Activated B cell treated with CpG ODN at 0.5 μM for 24 hours (primary cell): Measurements from ENCODE around the gene ZNF44. TPM values are rescaled to one million over a fixed set of nuclear protein-coding genes. Genes with fewer than 3 reads are reported as not detected.

Experiments
- ATAC-seq: fragments of 200-7000 bp; cut with Tn5 transposase; one replicate; pipeline ENCODE4 v1.10.0; 2021; ENCODE audit warnings: low read depth, mild to moderate bottlenecking, moderate library complexity
- CTCF ChIA-PET: fragments of 350-600 bp; sonication (Branson Sonifier 250); formaldehyde crosslinking; loops from one replicate; lab custom pipeline; 2021; ENCODE audit warnings: antibody characterized with exemption; lab: Charles Lee
- POLR2A ChIA-PET: fragments of 350-600 bp; sonication (Branson Sonifier 250); formaldehyde crosslinking; loops from one replicate; lab custom pipeline; 2021; ENCODE audit warnings: antibody characterized with exemption; lab: Charles Lee
- DNase-seq: peaks from one replicate; pipeline ENCODE4 v3.0.0; 2022
- H3K27ac Mint-ChIP-seq: one replicate; pipeline ENCODE4 v1.8.0; 2020; ENCODE audit warnings: mixed read lengths
- H3K27me3 Mint-ChIP-seq: one replicate; pipeline ENCODE4 v1.8.0; 2021; ENCODE audit warnings: mixed read lengths
- H3K36me3 Mint-ChIP-seq: one replicate; pipeline ENCODE4 v1.8.0; 2021; ENCODE audit warnings: low read depth, mixed read lengths
- H3K4me1 Mint-ChIP-seq: one replicate; pipeline ENCODE4 v1.8.0; 2021; ENCODE audit warnings: mixed read lengths
- H3K4me3 Mint-ChIP-seq: one replicate; pipeline ENCODE4 v1.8.0; 2020; ENCODE audit warnings: mild to moderate bottlenecking, mixed read lengths
- H3K9me3 Mint-ChIP-seq: one replicate; pipeline ENCODE4 v1.8.0; 2020; ENCODE audit warnings: mixed read lengths
- CTCF ChIP-seq: fragments of 200-600 bp; IDR thresholded peaks from one replicate; pipeline ENCODE4 v1.8.0; 2022; ENCODE audit warnings: antibody characterized with exemption, mild to moderate bottlenecking
- intact Hi-C: fragments of 100-400 bp; cut with micrococcal nuclease; formaldehyde crosslinking; loops from one replicate; pipeline ENCODE4 v1.15.1; 2024
- total RNA-seq: library from RNA; stranded (reverse); gene quantifications from 2 replicates; pipeline ENCODE4 v1.2.3, GENCODE V29; 2022

Gene ZNF44
- total RNA-seq, 1 donor from 2014 or later = 26.4 TPM

- CTCF ChIA-PET = no interaction called here
- TF ChIP-seq CTCF = no peak
- intact Hi-C loops = no loop called here
- H3K4me1 Mint-ChIP-seq = peaks cover 3% of the 10 kb centered on the region
- peaks cover 9% of the 10 kb centered on the region for H3K36me3 Mint-ChIP-seq
- no peak overlapping the region for H3K27ac Mint-ChIP-seq
- ATAC-seq (no peak), DNase-seq (no peak)
- no peaks in the 10 kb centered on the region for H3K27me3 Mint-ChIP-seq
- POLR2A ChIA-PET = no interaction called here
- no peak overlapping the region for H3K4me3 Mint-ChIP-seq
- peaks cover 24% of the 10 kb centered on the region for H3K9me3 Mint-ChIP-seq
Observed at GRCh38 chr19:12261554-12261953, 33.1 kb downstream of the ZNF44 start.

DNA sequence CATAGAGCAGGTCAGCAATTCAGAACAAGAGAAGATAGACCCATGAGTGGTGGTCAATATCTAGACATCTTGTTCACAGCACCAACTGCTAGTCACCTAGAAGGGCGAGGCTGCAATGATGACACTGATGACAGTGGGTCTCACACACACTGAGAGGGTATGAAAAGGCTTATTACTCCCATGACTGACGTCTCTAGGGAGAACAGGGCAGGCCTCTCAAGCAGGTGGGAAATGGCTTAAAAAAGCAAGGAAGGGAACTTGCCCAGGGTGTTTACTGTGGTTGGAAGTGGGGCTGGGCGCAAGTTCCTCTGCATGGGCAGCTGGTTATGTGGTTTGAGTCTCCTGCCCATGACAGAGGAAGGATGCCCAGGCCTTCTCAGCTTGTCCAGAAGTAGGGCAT is 33.8 kb downstream of the ZNF44 start:
- ATAC-seq (no peak), DNase-seq (no peak)
- no peak for TF ChIP-seq CTCF
- peaks cover 24% of the 10 kb centered on the region for H3K9me3 Mint-ChIP-seq
- no peak overlapping the region for H3K4me3 Mint-ChIP-seq
- intact Hi-C loops = no loop called here
- H3K36me3 Mint-ChIP-seq = peaks cover 9% of the 10 kb centered on the region
- ChIA-PET CTCF (no interaction called here), POLR2A (no interaction called here)
- H3K27me3 Mint-ChIP-seq = no peaks in the 10 kb centered on the region
- H3K27ac Mint-ChIP-seq = no peak overlapping the region
- peaks cover 3% of the 10 kb centered on the region for H3K4me1 Mint-ChIP-seq

DNA sequence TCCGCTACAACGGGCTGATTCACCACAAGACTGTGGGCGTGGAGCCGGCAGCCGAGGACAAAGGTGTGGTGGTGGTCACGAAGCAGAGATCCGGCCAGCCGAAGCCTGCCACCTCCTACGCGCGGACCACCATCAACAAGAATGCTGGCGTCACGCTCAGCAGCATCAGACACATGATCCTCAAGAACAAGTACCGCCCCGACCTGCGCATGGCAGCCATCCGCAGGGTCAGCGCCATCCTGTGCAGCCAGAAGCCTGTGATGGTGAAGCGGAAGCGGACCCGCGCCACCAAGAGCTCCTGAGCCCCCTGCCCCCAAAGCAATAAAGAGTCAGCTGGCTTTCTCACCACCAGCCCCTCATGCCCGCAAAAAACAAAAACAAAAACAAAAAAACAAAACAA is 34.4 kb downstream of the ZNF44 start:
- Mint-ChIP-seq H3K27me3 (no peaks in the 10 kb centered on the region), H3K9me3 (peaks cover 19% of the 10 kb centered on the region), H3K36me3 (peaks cover 9% of the 10 kb centered on the region), H3K27ac (no peak overlapping the region), H3K4me1 (peaks cover 3% of the 10 kb centered on the region), H3K4me3 (no peak overlapping the region)
- ChIA-PET CTCF (no interaction called here), POLR2A (no interaction called here)
- no peak for TF ChIP-seq CTCF
- DNase-seq (no peak), ATAC-seq (no peak)
- intact Hi-C loops = no loop called here

GRCh38 chr19:12255372-12255771 is 39.3 kb downstream of the ZNF44 start:
- intact Hi-C loops = no loop called here
- no peak for DNase-seq

DNA sequence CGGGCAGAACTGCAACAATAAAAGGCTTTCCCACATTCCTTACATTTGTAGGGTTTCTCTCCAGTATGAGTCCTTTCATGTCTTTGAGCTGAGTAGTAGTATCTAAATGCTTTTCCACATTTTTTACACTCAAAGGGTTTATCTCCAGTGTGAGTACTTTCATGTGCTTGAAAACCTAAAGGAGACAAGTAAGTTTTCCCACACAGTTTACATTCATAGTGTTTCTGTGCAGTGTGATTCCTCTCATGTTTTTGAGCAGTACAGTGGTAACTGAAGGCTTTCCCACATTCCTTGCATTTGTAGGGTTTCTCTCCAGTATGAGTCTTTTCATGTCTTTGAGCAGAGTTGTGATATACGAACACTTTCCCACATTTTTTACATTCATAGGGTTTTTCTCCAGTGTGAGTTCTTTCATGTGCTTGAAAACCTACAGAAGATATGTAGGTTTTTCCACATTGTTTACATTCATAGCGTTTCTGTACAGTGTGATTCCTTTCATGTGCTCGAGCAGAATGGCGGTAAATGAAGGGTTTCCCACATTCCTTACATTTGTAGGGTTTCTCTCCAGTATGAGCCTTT is 47.0 kb downstream of the ZNF44 start:
- no peak for DNase-seq
- Mint-ChIP-seq H3K27ac (no peak overlapping the region), H3K27me3 (no peaks in the 10 kb centered on the region), H3K9me3 (peaks cover 42% of the 10 kb centered on the region), H3K4me3 (no peak overlapping the region), H3K4me1 (no peaks in the 10 kb centered on the region), H3K36me3 (peaks cover 68% of the 10 kb centered on the region)
- ChIA-PET POLR2A (no interaction called here), CTCF (no interaction called here)
- no peak for ATAC-seq
- TF ChIP-seq CTCF = no peak
- intact Hi-C loops = no loop called here

More at GRCh38 chr19:12255372-12255771, 39.3 kb downstream of the ZNF44 start:
- H3K27ac Mint-ChIP-seq = no peak overlapping the region
- no peaks in the 10 kb centered on the region for H3K4me1 Mint-ChIP-seq
- ChIA-PET POLR2A (no interaction called here), CTCF (no interaction called here)
- no peaks in the 10 kb centered on the region for H3K27me3 Mint-ChIP-seq
- no peak overlapping the region for H3K4me3 Mint-ChIP-seq
- H3K9me3 Mint-ChIP-seq = peaks cover 12% of the 10 kb centered on the region
- no peak for TF ChIP-seq CTCF
- no peak for ATAC-seq
- peaks cover 15% of the 10 kb centered on the region for H3K36me3 Mint-ChIP-seq
